Measurements from ENCODE around the gene SMAD7. TPM values are rescaled to one million over a fixed set of nuclear protein-coding genes. Genes with fewer than 3 reads are reported as not detected.

Gene SMAD7
- total RNA-seq, 4 donors from 2014 or later: 19.4 to 77.6 (median 30.0) TPM

- TF ChIP-seq CTCF (IDR thresholded peaks at IDR 0.05; ENCODE audit: low read depth): no peak
Observed at GRCh38 chr18:48913775-48914174, 37.0 kb downstream of the SMAD7 start.

DNA sequence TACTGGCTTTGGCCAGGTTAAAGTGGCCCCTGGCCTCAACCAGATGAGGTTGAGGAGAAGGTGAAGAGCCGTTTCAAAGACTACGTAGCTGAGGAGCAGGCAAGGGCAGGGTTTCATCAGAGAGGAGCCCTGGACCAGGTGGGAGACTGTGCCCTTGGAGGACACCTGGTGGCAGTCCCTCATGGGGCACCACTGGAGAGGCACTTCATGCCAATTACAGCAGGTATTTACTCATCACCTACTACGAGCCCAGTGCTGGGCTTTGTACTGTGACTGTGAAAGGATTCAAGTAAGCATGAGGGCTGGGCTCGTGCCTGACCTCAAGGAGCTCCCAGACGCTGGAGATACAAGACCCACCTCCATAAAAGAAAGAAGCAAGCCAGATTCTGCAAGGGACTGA is 37.6 kb downstream of the SMAD7 start:
- no peak for TF ChIP-seq CTCF (IDR thresholded peaks at IDR 0.05; ENCODE audit: low read depth)

DNA sequence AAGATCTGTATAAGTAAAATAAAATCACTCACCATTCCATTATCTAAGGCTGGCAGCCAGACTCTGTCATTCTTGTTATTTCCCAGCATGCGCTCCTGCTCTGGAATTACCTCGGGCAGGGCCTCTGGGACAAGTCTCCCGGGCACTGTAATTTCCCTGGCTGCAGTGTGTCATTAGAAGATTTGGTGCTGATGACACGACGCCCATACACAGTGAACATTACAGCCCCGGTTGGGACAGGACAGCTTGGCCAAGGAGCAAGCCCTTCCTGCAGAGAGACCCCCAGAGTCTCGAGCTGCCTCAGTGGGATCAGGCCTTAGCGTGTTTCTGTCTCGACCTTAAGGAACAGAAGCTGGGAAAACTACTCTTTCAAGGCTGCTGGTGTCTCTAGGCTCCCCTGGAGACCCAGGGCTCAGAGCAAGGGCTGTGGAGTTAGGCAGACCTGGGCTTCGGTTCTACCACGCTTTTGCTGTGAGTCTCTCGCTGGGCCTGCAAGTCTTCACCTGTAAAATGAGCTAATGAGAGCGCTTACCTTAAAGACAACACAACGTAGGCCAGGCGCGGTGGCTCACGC is 39.7 kb downstream of the SMAD7 start:
- TF ChIP-seq CTCF (IDR thresholded peaks at IDR 0.05; ENCODE audit: low read depth): no peak

DNA sequence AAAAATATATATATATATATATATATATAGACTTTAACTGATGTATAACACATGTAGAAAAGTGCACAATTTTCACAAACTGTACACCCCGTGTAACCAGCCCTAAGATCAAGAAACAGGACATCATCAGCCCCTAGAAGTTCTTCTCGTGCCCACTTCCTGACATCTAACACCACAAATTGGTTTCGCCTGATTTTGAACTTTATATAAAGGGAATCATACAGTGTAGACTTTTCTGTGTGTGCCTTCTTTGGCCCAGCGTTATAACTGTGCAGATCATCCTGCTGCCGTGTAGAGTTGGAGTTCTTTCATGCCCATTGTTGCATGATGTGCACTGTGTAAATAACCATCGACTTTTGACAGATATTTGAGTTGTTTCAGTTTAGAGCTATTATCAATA is 41.0 kb downstream of the SMAD7 start:
- no peak for TF ChIP-seq CTCF (IDR thresholded peaks at IDR 0.05; ENCODE audit: low read depth)

DNA sequence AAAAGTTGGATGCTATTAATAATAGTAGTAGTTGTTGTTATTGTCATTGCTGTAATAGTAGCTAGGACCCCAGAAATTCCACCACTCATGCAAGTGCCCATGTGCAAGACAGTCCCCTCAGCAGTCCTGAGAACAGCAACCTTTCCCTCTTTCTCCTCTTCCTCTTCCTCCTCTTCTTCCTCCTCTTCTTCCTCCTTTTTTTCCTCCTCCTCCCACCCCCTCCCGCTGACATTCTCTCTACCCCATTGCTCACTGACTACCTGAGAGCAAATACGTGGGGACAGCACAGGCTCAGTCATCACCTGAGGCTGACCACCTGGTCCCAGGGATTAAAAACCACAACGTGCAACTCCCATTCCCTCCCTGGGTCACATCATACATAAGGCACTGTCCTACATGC is 41.8 kb downstream of the SMAD7 start:
- TF ChIP-seq CTCF (IDR thresholded peaks at IDR 0.05; ENCODE audit: low read depth): no peak

DNA sequence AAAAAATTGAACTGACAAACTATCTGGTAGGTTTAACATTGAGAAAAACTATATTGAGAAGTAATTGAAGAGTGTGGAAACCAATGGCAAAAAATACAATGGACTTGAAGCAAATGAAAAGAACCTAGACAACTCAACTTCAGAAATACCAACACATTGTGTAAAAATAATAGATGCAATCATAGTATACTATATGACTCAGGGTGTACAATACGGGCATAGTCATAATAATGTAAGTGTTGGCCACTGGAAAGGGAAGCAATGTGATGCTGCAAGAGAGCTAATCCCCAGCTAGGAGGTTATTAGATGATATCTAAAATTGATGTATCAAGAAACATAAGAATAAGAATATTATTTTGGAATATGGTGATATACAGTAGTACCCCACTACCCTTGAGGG is 45.3 kb downstream of the SMAD7 start:
- TF ChIP-seq CTCF (IDR thresholded peaks at IDR 0.05; ENCODE audit: low read depth): no peak

DNA sequence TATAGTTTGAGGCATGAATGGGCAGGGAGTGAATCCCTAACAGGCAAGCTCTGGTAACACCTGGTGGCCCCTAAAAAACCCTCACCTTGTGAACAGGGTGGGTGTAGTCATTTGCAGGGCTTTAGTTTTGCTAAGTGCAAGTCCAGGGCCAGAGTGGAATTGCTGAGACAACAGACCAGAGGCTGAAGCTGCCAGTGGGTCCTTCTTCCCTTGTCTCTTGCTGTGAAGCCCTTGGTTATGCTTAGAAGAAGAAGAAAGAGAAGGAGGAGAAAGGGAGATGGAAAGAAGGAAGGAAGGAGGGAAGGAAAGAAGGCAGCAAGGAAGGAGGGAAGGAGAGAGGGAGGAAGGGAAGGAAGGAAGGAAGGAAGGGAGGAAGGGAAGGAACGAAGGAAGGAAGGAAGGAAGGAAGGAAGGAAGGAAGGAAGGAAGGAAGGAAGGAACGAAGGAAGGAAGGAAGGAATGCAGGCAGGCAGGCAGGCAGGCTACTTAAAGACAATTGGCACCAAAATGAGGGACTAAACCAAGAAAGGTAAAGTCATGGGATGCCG is 45.8 kb downstream of the SMAD7 start:
- no peak for TF ChIP-seq CTCF (IDR thresholded peaks at IDR 0.05; ENCODE audit: low read depth)

Measured in subcutaneous adipose tissue (tissue), 4 donors.